ENCODE measurements around the gene CACNA1S. TPM values are rescaled to one million over a fixed set of nuclear protein-coding genes. Genes with fewer than 3 reads are reported as not detected.

Gene CACNA1S
- total and polyA plus RNA-seq, 2 donors (not counting 1 experiment from before 2014, with no cell fraction given) = not detected

- Mint-ChIP-seq H3K4me1 (peaks cover 82% of the 10 kb centered on the region), H3K27ac (peak overlapping the region; percentile 98), H3K27me3 (no peaks in the 10 kb centered on the region), H3K9me3 (ENCODE audit: insufficient read depth) (no peaks in the 10 kb centered on the region), H3K4me3 (peak overlapping the region; percentile 97)
- POLR2A ChIA-PET = interaction anchor here (0.6 kb wide), 1 partner anchor 157 kb away, joined by 3 read pairs; no protein-coding TSS in a partner anchor
- 21% methylated on average over 3 of the region's 7 CpGs for WGBS (ENCODE audit: insufficient coverage)
- Histone ChIP-seq H4K20me1 (ENCODE audit: control insufficient read depth, insufficient read depth, low read length, poor library complexity, severe bottlenecking) (peaks cover 22% of the 10 kb centered on the region), H3K4me1 (ENCODE audit: control insufficient read depth in 2 of 2, insufficient read depth in 2 of 2, low read length in 2 of 2) (peaks cover 80 to 87% of the 10 kb centered on the region in 2 donors), H3K4me2 (replicated peaks; ENCODE audit: low read depth, low read length, poor library complexity, severe bottlenecking) (peak overlapping the region; percentile 94), H3K4me3 (ENCODE audit: control extremely low read depth in 1 of 5, extremely low read depth in 1 of 5, insufficient read depth in 1 of 5, low read depth in 2 of 5, low read length in 4 of 5) (peak overlapping the region; percentile 53 to 83 (median 72)), H3K27me3 (replicated peaks in 1 of 4; ENCODE audit: control extremely low read depth in 1 of 4, control insufficient read depth in 3 of 4, insufficient read depth in 4 of 4, low read length in 3 of 4) (no peaks in the 10 kb centered on the region), H3K9ac (ENCODE audit: low read length) (peak overlapping the region; percentile 87), H3K36me3 (replicated peaks in 1 of 2; ENCODE audit: control extremely low read depth in 1 of 2, control insufficient read depth in 1 of 2, extremely low read depth in 1 of 2, insufficient read depth in 2 of 2, low read length in 1 of 2) (no peaks in the 10 kb centered on the region), H3K27ac (ENCODE audit: low read length in 2 of 2) (peak overlapping the region; percentile 90 to 95), H2AFZ (ENCODE audit: insufficient read depth, low read depth, low read length, poor library complexity, severe bottlenecking) (peak overlapping the region; percentile 16), H3K79me2 (ENCODE audit: control insufficient read depth, insufficient read depth, low read length) (peaks cover 51% of the 10 kb centered on the region), H3K9me3 (ENCODE audit: control extremely low read depth in 1 of 3, control insufficient read depth in 2 of 3, insufficient read depth in 1 of 3, low read length in 2 of 3) (no peaks in the 10 kb centered on the region)
- intact Hi-C loops (cut with micrococcal nuclease) = loop anchor here (1.0 to 10.0 kb wide), 6 partner anchors 130 to 960 kb away; partner anchors contain the start of genes DDX59 and RNPEP
- DNase-seq (peak; percentile 38), ATAC-seq (ENCODE audit: low read depth) (no peak)
- TF ChIP-seq CTCF (IDR thresholded peaks at IDR 0.05) (no peak), EZH2 (IDR thresholded peaks at IDR 0.05; ENCODE audit: borderline replicate concordance, insufficient read depth, low read depth, low read length, poor library complexity, severe bottlenecking) (no peak)
- CTCF ChIA-PET = interaction anchor here (1.2 to 10.5 kb wide), 7 partner anchors 11 to 50 kb away, joined by 3 to 83 read pairs (median 6); no protein-coding TSS in a partner anchor
Measured at GRCh38 chr1:201021630-201022492, 90.4 kb downstream of the CACNA1S start.

All from B cell (primary cell).